ENCODE results near the gene SNW1. TPM values are rescaled to one million over a fixed set of nuclear protein-coding genes. Genes with fewer than 3 reads are reported as not detected.
"Not testable (repeated sequence)": the region's sequence is repeated elsewhere in the genome, so short reads cannot be mapped to it uniquely, and the experiment has no call there.

Gene SNW1
- polyA plus RNA-seq (ENCODE audit: insufficient read length), result 89.4 TPM
- long read RNA-seq, donor 1, transcript SNW1-201 (14 exons, 2,163 nt), result major isoform, 5 of 32 reads
- long read RNA-seq, donor 1, partial matches to known transcripts, result 24 of 32 reads
- long read RNA-seq, donor 1, other reads (novel, unspliced or antisense), result 0 of 32 reads
- long read RNA-seq, donor 2, transcript SNW1-205 (13 exons, 1,855 nt), result minor isoform, 5 of 50 reads
- long read RNA-seq, donor 2, transcript SNW1-201 (14 exons, 2,163 nt), result major isoform, 7 of 50 reads
- long read RNA-seq, donor 2, partial matches to known transcripts, result 36 of 50 reads
- long read RNA-seq, donor 2, other reads (novel, unspliced or antisense), result 0 of 50 reads
- long read RNA-seq, donor 3, transcript SNW1-201 (14 exons, 2,163 nt), result major isoform, 10 of 32 reads
- long read RNA-seq, donor 3, partial matches to known transcripts, result 18 of 32 reads
- long read RNA-seq, donor 3, other reads (novel, unspliced or antisense), result 0 of 32 reads
- long read RNA-seq, donor 4, result 0 reads
- long read RNA-seq, donor 5, transcript SNW1-205 (13 exons, 1,855 nt), result minor isoform, 8 of 66 reads
- long read RNA-seq, donor 5, transcript SNW1-201 (14 exons, 2,163 nt), result major isoform, 27 of 66 reads
- long read RNA-seq, donor 5, partial matches to known transcripts, result 27 of 66 reads
- long read RNA-seq, donor 5, other reads (novel, unspliced or antisense), result 0 of 66 reads
- long read RNA-seq, donor 6, partial matches to known transcripts, result 29 of 35 reads
- long read RNA-seq, donor 6, other reads (novel, unspliced or antisense), result 0 of 35 reads
- long read RNA-seq, donor 7, transcript SNW1-201 (14 exons, 2,163 nt), result major isoform, 10 of 57 reads
- long read RNA-seq, donor 7, partial matches to known transcripts, result 46 of 57 reads
- long read RNA-seq, donor 7, other reads (novel, unspliced or antisense), result 0 of 57 reads
- long read RNA-seq, donor 8, partial matches to known transcripts, result 0 of 2 reads
- long read RNA-seq, donor 8, other reads (novel, unspliced or antisense), result 0 of 2 reads

DNA sequence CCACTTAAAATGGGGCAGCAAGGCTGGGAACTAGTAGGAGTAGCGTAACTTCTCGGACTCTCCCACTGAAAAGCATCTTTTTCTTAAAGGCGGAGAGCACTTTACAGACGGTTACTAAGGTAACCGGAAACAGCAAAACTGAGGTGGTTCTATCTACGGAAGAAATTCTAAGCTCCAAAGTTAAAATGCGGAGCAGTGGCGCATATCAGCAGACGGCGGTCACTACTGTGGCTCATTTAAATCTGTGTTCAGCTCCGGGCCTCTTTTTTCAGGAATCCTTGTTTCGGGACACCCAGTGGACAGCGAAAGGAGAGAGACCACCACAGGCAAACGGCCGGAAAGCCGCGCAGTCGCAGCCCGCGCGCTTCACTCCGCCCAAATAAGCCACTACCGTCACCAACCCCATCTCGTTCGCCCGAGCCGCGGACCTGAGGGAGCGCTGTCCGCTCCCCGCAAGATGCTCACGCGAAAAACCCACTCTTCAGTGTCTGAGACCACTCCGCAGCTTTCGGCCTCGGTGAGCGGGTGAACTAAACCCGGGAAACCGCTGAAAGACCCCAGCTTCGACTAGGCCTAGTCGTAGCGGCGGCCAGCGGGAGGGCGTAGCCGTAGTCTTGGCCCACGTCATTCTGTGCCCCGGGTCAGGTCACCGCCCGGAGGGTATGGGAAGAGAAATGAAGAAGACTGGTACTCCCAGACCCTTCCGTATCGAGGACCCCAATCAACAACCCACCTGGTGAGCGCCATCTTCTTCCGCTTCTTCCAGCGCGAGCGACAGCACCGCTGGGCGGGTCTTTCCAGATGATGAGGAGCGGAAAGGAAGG lies at the start of gene SNW1:
TSS of gene SNW1 (minus strand) at position 776 of the 824 bp plus-strand sequence. CDS start at position 747, 29 bp downstream.
- peak; percentile 95 for DNase-seq

GRCh38 chr14:77809011-77809410 lies 48.1 kb upstream of the SNW1 start:
- no peak for DNase-seq

GRCh38 chr14:77808250-77808649 lies 47.3 kb upstream of the SNW1 start:
- DNase-seq, result no peak

- no peak for DNase-seq
Observed at GRCh38 chr14:77805706-77806105, 44.8 kb upstream of the SNW1 start.

DNA sequence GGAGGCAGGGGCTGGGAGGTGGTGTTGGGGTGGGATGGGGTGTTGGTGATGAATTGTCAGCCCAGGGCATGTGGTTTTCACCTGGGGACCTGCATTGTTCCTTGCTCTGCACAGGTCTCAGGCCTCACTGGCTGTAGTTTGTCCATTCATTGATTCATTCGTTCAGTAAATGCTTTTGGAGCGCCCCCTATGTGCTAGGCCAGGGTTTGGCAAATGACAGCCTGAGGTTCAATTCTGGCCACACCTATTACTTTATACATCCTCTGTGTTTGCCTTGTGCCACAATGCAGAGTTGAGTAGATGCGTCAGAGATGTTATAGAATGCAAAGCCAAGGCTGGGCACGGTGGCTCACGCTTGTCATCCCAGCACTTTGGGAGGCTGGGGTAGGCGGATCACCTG lies 43.6 kb upstream of the SNW1 start:
- no peak for DNase-seq

- DNase-seq, result no peak
Observed at GRCh38 chr14:77800814-77801213, 39.9 kb upstream of the SNW1 start.

DNA sequence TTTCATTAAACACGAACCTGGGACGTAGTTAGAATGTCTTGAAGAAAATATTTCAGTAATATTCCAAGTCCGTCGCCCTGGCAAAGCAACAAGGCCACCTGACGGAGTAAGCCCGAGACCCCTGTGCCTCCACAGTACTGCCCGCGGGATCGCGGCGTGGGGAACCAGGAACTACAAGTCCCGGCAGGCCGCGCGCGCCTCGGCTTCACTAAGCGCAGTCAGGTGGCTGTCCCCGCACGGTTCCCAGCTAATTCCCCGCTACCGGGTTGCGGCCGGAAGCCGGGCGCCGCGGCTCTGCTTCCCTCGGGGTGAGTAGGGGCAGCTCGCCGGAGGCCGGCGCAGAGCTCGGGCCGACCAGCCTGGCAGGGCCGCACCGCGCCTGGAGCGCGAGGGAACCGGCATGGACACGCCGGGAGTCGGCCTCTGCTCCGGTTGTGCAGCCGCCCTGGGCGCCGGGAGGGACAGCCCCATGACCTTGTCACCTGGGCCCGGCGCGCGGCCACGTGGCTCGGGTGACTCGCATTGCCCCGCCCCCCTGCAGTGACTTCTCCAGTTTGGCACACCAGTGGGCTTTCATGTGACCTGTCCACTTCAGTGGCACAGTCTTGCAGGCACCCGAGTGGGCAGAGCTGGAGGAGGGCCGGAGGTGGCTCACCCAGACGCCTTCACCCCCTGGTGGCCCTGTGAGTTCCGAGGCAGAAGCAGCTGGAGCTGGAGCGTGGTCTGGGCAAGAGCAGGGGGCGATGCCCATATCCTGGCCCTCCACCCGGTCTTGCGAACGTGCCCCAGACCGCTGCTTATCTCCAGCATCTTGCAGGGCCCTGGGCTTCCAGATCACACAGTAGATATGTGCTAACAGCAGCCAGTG lies 39.1 kb upstream of the SNW1 start, which contains the start of gene ADCK1:
TSS of gene ADCK1 (plus strand) at position 247 of the 868 bp plus-strand sequence. CDS start 18,870 bp downstream, outside the sequence.
- peak; percentile 79 for DNase-seq

- DNase-seq, result not testable (repeated sequence)
Observed at GRCh38 chr14:77799456-77799855, 38.5 kb upstream of the SNW1 start.

DNA sequence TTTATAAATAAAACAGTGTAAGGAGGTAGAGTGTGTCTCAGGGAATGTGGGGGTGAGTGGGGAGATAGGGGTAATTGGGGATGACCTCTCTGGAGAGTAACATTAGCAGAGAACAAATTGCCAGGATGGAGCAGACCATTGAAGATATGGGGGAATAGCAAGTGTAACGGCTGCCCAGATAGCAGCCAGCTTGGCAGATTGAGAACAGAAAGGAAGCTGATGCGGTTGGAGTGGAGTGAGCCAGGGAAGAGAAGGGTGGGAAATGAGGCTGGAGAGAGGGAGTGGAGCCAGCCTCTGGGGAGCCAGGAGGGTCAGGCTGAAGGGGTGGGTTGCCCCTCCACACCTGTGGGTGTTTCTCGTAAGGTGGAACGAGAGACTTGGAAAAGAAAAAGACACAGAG lies 33.4 kb upstream of the SNW1 start:
- DNase-seq, result no peak

GRCh38 chr14:77793255-77793654 lies 32.3 kb upstream of the SNW1 start:
- DNase-seq, result not testable (repeated sequence)

- DNase-seq, result no peak
Observed at GRCh38 chr14:77791225-77791600, 30.3 kb upstream of the SNW1 start.

DNA sequence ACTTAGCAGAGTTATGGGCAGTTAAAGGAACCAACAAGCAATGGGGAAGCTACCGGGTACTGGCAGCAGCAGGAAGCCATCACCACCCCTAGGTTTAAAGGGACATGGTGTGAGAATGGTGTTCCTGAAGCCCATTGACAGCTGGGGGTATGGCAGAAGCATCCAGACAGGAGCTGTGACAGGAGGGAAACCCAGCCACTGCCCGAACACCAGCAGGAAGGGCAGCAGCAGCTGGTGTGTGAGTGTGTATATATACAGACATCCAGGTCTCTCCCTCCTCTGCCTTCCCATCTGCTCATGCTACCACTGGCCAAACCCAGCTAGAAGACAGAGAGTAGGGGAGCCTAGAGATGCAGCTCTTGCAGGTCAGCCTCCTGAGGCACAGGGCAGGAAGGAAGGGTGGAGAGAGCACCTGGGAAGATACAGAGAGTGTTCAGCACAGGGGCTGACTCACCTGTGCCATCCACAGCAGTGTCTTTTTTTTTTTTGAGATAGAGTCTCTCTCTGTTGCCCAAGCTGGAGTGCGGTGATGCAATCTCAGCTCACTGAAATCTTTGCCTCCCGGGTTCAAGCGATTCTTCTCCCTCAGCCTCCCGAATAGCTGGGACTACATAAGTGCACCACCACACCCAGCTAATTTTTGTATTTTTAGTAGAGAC lies 29.7 kb upstream of the SNW1 start:
- DNase-seq, result no peak

- DNase-seq, result no peak
Observed at GRCh38 chr14:77786148-77786547, 25.2 kb upstream of the SNW1 start.

- no peak for DNase-seq
Observed at GRCh38 chr14:77782202-77782601, 21.2 kb upstream of the SNW1 start.

DNA sequence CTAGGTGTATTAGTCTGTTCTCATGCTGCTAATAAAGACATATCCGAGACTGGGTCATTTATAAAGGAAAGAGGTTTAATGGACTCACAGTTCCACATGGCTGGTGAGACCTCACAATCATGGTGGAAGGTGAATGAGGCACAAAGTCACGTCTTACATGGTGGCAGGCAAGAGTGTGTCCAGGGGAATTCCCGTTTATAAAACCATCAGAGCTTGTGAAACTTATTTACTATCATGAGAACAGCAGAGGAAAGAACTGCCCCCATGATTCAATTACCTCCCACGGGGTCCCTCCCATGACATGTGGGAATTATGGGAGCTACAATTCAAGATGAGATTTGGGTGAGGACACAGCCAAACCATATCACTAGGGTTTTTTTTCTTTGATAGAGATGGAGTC lies 13.0 kb upstream of the SNW1 start:
- not testable (repeated sequence) for DNase-seq

DNA sequence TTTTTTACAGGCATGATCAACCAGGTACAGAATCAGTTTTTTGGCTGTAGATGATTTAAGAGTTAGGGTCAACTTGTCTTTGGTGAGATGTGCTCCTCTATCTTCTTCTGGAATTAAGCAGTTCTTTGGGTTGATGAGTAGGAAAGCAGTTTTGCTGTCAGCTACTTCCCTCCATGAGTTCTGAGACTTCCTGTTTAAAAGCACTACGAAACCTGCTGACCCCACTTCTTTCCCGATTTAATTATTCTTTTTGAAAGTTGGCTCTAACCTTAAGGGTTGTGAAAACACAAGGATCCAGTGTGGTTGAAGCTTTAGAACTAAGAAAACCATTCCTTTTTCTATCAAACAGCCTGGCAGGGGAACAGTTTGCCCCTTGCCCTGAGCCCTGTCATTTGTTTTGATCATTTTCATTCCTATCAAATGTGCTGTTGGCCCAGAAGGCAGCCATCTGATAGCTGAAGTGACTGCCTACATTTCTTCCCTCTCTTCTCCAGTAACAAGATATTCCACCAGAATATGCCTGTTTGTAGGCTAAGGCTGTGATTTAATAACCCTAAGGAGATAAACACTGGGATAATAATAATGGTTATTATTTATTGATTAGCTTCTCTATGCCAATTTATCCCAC lies 7.6 kb upstream of the SNW1 start:
- DNase-seq, result not testable (repeated sequence)

- DNase-seq, result peak; percentile 13
Observed at GRCh38 chr14:77763978-77764377, 3.0 kb upstream of the SNW1 start.

DNA sequence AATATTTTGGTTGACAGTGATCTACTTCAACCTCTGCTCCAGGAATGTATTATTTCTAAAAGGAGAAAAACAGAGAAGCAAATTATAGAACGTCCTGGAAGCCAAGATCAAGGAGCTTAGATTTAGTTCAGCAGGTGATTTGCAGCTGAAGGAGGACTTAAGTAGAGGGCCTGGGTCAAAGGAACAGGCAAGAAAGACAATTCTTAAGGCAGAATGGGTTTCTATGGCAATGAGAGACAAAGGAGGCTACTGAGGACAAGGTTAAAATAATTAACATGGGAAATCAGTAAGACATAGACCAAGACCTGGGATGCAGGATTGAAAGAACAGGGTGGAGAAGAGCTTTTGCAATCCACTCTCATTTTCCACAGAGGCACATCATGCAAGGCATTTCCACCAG lies 2.4 kb upstream of the SNW1 start:
- DNase-seq, result no peak

DNA sequence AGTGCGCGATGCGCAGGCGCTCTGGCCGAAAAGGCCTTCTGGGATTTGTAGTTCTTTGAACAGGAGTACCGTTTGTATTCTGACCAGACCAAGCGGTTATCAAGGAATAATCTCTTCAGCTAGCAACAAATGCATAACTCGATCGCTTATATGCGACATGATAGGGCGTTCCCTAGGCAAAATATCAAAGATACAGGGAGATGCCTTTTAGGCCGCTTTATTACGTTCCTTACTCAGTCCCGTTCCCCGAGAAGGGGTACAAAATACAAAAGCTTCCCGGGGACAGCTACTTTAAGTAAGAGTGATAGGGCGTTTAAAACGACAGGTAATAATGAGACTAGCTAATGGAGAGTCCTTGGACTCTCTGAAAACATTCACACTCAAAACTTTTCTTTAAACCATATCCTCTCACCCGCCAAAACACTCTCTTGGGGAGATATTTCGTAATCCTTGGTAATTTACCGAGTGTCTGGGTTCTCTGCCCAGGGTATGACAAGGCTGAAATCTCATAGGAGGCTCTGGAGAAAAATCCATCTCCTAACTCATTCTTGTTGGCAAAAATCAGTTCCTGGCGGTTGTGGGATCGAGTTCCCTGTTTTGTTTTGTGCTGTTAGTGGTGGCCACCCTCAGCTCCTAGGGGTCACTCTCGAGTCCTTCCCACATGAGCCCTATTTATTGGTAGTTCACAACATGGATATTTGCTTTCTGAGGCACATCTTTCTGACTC lies 412 bp upstream of the SNW1 start:
- peak; percentile 10 for DNase-seq
